HG02943 (cell line): Measurements from ENCODE around the gene TXLNG.
A peak's percentile ranks its signal among the peaks of the same experiment; 100 is the strongest.

Experiments used
- ATAC-seq: cut with Tn5 transposase; IDR thresholded peaks from one replicate; pipeline ENCODE4 v1.9.1; 2021; ENCODE audit warnings: mild to moderate bottlenecking, low read depth, moderate library complexity; ENCODE audit not compliant: unreplicated experiment

Gene TXLNG

GRCh38 chrX:16870095-16870861 lies 84.0 kb downstream of the TXLNG start, which contains the start of gene RBBP7:
TSS of gene RBBP7 (minus strand) at chrX:16870362. CDS start at chrX:16870053, 309 bp downstream.
- peak; percentile 76 for ATAC-seq

DNA sequence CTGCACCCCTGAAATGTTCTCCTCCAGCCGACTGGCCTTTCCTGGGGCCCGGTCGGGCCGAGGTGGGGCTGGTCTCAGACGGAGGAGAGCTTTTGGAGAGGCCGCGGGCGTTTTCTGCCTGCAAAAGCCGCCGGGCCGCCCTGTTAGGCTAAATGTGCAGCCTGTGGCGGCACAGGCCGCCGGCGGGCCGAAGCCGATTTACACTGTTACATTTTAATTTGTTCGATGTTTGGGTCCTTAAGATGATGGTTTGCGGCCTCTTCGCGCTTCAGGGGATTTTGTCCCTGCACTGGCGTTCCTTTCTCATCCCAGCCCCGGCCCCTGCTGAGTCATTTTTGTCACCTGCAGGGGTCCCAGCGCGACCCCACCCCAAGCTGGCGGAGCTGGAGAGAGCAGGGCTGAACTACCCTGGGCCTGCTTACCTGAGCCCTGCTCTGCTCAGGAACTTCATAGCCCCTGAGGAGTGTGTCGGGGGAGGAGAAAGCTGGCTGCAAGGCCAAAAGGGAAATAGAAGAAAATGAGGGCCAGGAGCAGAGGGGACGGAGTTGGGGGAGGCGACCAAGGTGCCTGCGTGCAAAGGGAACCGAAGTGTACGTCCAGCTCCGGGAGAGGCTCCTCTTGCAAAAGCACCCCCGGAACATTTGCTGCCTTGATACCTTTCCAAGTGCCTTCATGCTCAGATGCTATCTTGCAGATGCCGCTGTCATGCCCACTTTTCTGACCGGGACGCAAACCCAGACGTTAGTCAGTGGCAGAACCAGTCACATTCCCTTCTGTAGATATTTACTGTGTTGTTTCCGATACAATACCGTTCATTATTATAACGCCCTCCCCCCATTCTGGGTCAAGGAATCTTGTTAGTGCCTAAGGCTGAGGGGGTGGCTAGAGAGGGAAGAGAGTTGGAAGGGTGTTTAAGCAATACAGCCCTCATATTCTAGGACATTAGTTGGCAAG lies 84.9 kb downstream of the TXLNG start:
- peak; percentile 22 for ATAC-seq

GRCh38 chrX:16873106-16873505 lies 86.8 kb downstream of the TXLNG start:
- ATAC-seq: no peak

DNA sequence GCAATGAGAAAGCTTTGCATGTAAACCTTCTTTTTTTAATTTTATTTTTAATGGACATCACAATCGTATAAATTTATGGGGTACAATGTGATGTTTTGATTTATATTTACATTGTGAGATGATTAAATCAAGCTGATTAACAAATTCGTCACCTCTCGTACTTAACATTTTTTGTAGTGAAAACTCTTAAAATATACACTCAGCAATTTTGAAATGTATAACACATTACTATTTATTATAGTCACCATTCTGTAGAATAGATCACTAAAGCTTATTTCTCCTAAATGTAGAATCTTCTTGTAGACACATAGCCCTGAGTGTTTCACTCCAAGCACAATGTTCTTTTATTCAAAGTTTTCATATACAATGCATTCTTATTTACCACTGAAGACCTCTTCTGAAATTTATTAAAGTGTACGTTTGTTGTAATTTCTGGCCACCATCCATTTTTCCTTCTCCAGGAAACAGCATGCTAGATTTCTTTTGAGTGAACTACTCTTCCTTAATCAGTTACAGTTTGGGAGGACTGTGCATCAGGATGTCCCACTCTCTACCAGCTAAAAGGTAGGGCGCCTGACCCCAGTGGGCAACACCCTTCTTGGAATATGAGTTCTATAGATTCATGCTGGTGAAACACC lies 88.3 kb downstream of the TXLNG start:
- ATAC-seq: no peak

- ATAC-seq: no peak
Measured at GRCh38 chrX:16876696-16877095, 90.4 kb downstream of the TXLNG start.

- no peak for ATAC-seq
Measured at GRCh38 chrX:16882169-16882568, 95.9 kb downstream of the TXLNG start.

DNA sequence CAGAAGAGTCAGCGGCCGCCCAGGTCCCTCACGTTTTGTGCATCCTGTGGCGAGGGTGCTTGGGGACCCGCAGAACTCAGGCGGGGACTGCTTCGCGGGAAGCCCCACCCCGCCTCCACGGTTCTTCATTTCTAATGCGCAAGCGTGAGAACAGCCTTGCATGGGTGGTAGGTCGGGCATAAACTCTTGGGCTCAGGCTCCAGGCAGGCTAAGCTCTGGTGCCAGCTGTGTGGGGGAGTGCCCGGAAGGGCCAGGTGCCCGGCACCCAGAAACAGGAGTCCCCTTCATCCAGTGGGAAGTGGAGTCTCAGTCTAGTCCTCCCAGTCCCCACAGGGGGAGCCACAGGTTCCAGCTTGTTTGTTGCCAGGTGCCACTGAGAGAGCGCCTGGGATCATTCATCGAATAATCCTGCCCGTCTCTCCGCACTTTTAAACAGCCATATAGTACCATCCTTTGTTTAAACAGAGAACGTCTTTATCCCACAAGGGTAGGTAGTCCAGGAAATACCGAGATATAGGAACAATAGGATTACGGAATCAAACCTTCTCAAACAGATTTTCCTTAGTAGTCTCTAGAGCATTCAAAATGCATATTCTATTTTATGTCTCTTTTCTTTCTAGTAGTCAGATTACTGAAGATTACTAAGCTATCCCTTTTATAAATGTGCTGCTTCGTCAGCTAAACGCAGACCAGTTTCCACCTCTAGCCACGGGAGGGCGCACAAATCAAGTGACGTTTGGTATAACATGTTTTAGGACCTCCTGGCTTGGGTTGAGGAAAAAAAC lies 96.6 kb downstream of the TXLNG start:
- no peak for ATAC-seq

DNA sequence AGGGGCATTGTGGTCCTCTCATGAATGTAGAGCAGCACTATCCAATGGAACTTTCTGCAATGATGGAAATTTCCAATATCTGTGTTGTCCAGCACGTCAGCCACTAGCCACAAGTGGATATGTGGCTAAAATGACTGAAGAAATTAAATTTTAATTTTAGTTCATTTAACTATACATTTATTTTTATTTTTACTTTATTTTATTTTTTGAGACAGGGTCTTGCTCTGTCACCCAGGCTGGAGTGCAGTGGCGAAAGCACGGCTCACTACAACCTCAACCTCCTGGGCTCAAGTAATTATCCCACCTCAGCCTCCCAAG lies 97.2 kb downstream of the TXLNG start:
- ATAC-seq: no peak

- no peak for ATAC-seq
Measured at GRCh38 chrX:16885628-16886027, 99.4 kb downstream of the TXLNG start.

DNA sequence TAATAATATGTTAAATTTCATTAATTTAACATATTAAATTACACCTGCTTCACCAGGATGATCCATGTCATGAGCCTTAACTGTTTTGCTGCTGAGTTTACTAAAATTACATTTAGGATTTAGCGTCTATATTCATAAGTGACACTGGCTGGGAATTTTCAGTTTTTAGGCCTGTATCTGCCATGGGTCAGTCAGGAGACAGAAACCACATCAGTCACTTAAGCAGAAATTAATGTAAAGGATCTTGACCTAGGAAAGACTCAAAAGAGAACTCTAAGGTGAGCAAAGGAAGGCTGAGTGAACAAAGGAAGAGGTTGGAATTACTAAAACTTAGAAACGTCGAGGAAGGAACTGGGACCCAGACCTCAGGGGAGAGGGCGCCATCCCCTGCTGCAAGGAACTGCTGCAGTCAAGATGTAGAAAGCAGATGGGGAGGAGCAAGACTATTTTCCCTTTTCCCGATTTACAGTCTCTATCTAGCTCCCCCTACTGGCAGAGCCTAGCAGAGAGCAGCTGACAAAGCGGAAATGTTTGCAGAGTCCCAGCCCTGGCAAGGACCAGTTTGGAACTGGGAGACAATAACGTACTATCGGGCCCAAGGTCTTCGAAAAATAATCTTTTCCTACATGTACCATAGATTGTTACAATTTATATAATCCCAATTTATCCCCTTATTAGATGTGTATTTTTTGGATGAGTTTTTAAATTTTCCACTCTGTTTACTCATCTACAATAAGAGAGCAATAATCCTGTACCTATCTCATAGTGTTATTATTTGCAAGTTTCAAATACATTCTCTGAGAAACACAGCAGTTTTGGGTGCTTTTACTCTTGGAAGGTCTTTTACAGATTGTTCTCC lies 106.5 kb downstream of the TXLNG start:
- ATAC-seq: no peak
